Activated naive CD4-positive, alpha-beta T cell treated with anti-CD3 and anti-CD28 coated beads, Interleukin-2, amount 50 U/mL, for 72 hours (primary cell): ENCODE data around the gene PRKN. TPM values are rescaled to one million over a fixed set of nuclear protein-coding genes. Genes with fewer than 3 reads are reported as not detected.
A peak's percentile ranks its signal among the peaks of the same experiment; 100 is the strongest.

Source experiments
- ATAC-seq, 2 donors: fragments of 150-1000 bp; cut with Tn5 transposase; 2 replicates each; pipeline ENCODE4 v1.10.0; 2021; ENCODE audit warnings: mild to moderate bottlenecking in 2 of 2, moderate library complexity in 2 of 2
- DNase-seq, 2 donors: peaks; one replicate each; pipeline ENCODE4 v3.0.0; 2021 to 2022; ENCODE audit warnings: low spot score in 2 of 2
- H3K27ac Mint-ChIP-seq, 2 donors: one replicate each; pipeline ENCODE4 v1.8.0; 2022; ENCODE audit warnings: mild to moderate bottlenecking in 2 of 2, mixed read lengths in 2 of 2
- H3K36me3 Mint-ChIP-seq, 2 donors: one replicate each; pipeline ENCODE4 v1.8.0; 2022; ENCODE audit warnings: mixed read lengths in 2 of 2
- H3K9me3 Mint-ChIP-seq, 2 donors: one replicate each; pipeline ENCODE4 v1.8.0; 2022; ENCODE audit warnings: mixed read lengths in 2 of 2
- total RNA-seq, 2 donors: library from RNA; stranded (reverse); gene quantifications; one replicate each; pipeline ENCODE4 v1.2.3, GENCODE V29; 2022

Gene PRKN
- total RNA-seq, 2 donors from 2014 or later = 0.57 to 4.1 TPM

- Mint-ChIP-seq H3K9me3 (peaks cover 0 to 15% of the 10 kb centered on the region in 2 donors), H3K36me3 (peaks cover 0 to 6% of the 10 kb centered on the region in 2 donors), H3K27ac (no peak overlapping the region)
- ATAC-seq (no peak), DNase-seq (no peak)
Observed at GRCh38 chr6:162078667-162079066, 648.9 kb downstream of the PRKN start.

- H3K9me3 Mint-ChIP-seq = peaks cover 0 to 14% of the 10 kb centered on the region in 2 donors
- peaks cover 0 to 6% of the 10 kb centered on the region in 2 donors for H3K36me3 Mint-ChIP-seq
- ATAC-seq (no peak), DNase-seq (no peak)
- no peak overlapping the region for H3K27ac Mint-ChIP-seq
Observed at GRCh38 chr6:162078126-162078525, 649.4 kb downstream of the PRKN start.

GRCh38 chr6:162076816-162077215 lies 650.8 kb downstream of the PRKN start:
- ATAC-seq = no peak
- peaks cover 4 to 16% of the 10 kb centered on the region in 2 donors for H3K36me3 Mint-ChIP-seq
- H3K9me3 Mint-ChIP-seq = peaks cover 12 to 14% of the 10 kb centered on the region in 2 donors
- no peak overlapping the region for H3K27ac Mint-ChIP-seq
- no peak for DNase-seq

GRCh38 chr6:162074641-162075275 lies 652.8 kb downstream of the PRKN start:
- no peak overlapping the region for H3K27ac Mint-ChIP-seq
- H3K36me3 Mint-ChIP-seq = peaks cover 4 to 23% of the 10 kb centered on the region in 2 donors
- H3K9me3 Mint-ChIP-seq = peaks cover 17 to 24% of the 10 kb centered on the region in 2 donors
- DNase-seq (no peak), ATAC-seq (no peak)

GRCh38 chr6:162070639-162071038 lies 656.9 kb downstream of the PRKN start:
- H3K36me3 Mint-ChIP-seq = peaks cover 14 to 27% of the 10 kb centered on the region in 2 donors
- DNase-seq (no peak), ATAC-seq (no peak)
- H3K9me3 Mint-ChIP-seq = peaks cover 27 to 28% of the 10 kb centered on the region in 2 donors
- no peak overlapping the region for H3K27ac Mint-ChIP-seq

- no peak overlapping the region for H3K27ac Mint-ChIP-seq
Observed at GRCh38 chr6:162069995-162070394, 657.6 kb downstream of the PRKN start.

GRCh38 chr6:162068340-162068739 lies 659.2 kb downstream of the PRKN start:
- Mint-ChIP-seq H3K27ac (no peak overlapping the region), H3K36me3 (peaks cover 14 to 27% of the 10 kb centered on the region in 2 donors), H3K9me3 (peaks cover 24 to 28% of the 10 kb centered on the region in 2 donors)
- no peak for DNase-seq
- no peak for ATAC-seq

More at GRCh38 chr6:162069995-162070394, 657.6 kb downstream of the PRKN start:
- peaks cover 27 to 28% of the 10 kb centered on the region in 2 donors for H3K9me3 Mint-ChIP-seq
- peaks cover 14 to 27% of the 10 kb centered on the region in 2 donors for H3K36me3 Mint-ChIP-seq
- ATAC-seq (no peak), DNase-seq (no peak)

- Mint-ChIP-seq H3K27ac (no peak overlapping the region), H3K9me3 (peaks cover 6 to 11% of the 10 kb centered on the region in 2 donors), H3K36me3 (peaks cover 4 to 5% of the 10 kb centered on the region in 2 donors)
- DNase-seq = no peak
- ATAC-seq = no peak
Observed at GRCh38 chr6:162063666-162064065, 663.9 kb downstream of the PRKN start.

- no peaks in the 10 kb centered on the region for H3K36me3 Mint-ChIP-seq
- no peak overlapping the region for H3K27ac Mint-ChIP-seq
- ATAC-seq (no peak), DNase-seq (no peak)
- H3K9me3 Mint-ChIP-seq = peaks cover 0 to 5% of the 10 kb centered on the region in 2 donors
Observed at GRCh38 chr6:162058281-162058875, 669.2 kb downstream of the PRKN start.

- Mint-ChIP-seq H3K36me3 (no peaks in the 10 kb centered on the region), H3K27ac (no peak overlapping the region), H3K9me3 (peaks cover 0 to 5% of the 10 kb centered on the region in 2 donors)
- DNase-seq (no peak), ATAC-seq (no peak)
Observed at GRCh38 chr6:162056745-162057144, 670.8 kb downstream of the PRKN start.

GRCh38 chr6:162056061-162056460 lies 671.5 kb downstream of the PRKN start:
- no peak for DNase-seq
- Mint-ChIP-seq H3K27ac (no peak overlapping the region), H3K9me3 (peaks cover 0 to 5% of the 10 kb centered on the region in 2 donors), H3K36me3 (no peaks in the 10 kb centered on the region)
- ATAC-seq = no peak

GRCh38 chr6:162055365-162055764 lies 672.2 kb downstream of the PRKN start:
- Mint-ChIP-seq H3K27ac (peak overlapping the region in 1 of 2 donors; percentile 65), H3K9me3 (peaks cover 0 to 5% of the 10 kb centered on the region in 2 donors), H3K36me3 (no peaks in the 10 kb centered on the region)
- DNase-seq (no peak), ATAC-seq (peak in 1 of 2 donors; percentile 31)

- H3K27ac Mint-ChIP-seq = no peak overlapping the region
- peaks cover 0 to 5% of the 10 kb centered on the region in 2 donors for H3K9me3 Mint-ChIP-seq
- ATAC-seq (no peak), DNase-seq (no peak)
- H3K36me3 Mint-ChIP-seq = no peaks in the 10 kb centered on the region
Observed at GRCh38 chr6:162053084-162053483, 674.5 kb downstream of the PRKN start.

GRCh38 chr6:162050579-162050978 lies 677.0 kb downstream of the PRKN start:
- DNase-seq (no peak), ATAC-seq (no peak)
- H3K9me3 Mint-ChIP-seq = no peaks in the 10 kb centered on the region
- no peak overlapping the region for H3K27ac Mint-ChIP-seq
- no peaks in the 10 kb centered on the region for H3K36me3 Mint-ChIP-seq

- DNase-seq (no peak), ATAC-seq (no peak)
- peaks cover 0 to 7% of the 10 kb centered on the region in 2 donors for H3K36me3 Mint-ChIP-seq
- H3K9me3 Mint-ChIP-seq = peaks cover 10 to 12% of the 10 kb centered on the region in 2 donors
- H3K27ac Mint-ChIP-seq = no peak overlapping the region
Observed at GRCh38 chr6:162046324-162046723, 681.2 kb downstream of the PRKN start.

- H3K36me3 Mint-ChIP-seq = peaks cover 0 to 6% of the 10 kb centered on the region in 2 donors
- H3K27ac Mint-ChIP-seq = peak overlapping the region in 1 of 2 donors; percentile 57
- ATAC-seq (peak; percentile 70 to 77), DNase-seq (no peak)
- peaks cover 3 to 10% of the 10 kb centered on the region in 2 donors for H3K9me3 Mint-ChIP-seq
Observed at GRCh38 chr6:162032620-162033019, 694.9 kb downstream of the PRKN start.

GRCh38 chr6:162029873-162030576 lies 697.5 kb downstream of the PRKN start:
- Mint-ChIP-seq H3K9me3 (peaks cover 3 to 17% of the 10 kb centered on the region in 2 donors), H3K27ac (peak overlapping the region; percentile 5 to 72), H3K36me3 (peaks cover 0 to 11% of the 10 kb centered on the region in 2 donors)
- peak; percentile 71 to 80 for ATAC-seq
- no peak for DNase-seq
